ENCODE measurements around the gene ADD2. TPM values are rescaled to one million over a fixed set of nuclear protein-coding genes. Genes with fewer than 3 reads are reported as not detected.
"Not testable (repeated sequence)": the region's sequence is repeated elsewhere in the genome, so short reads cannot be mapped to it uniquely, and the experiment has no call there.

ADD2 gene
- total RNA-seq (2014; rRNA removed; shearing (Covaris generic)) = 0.61 TPM in 1 of 2 replicates, not detected in the other

DNA sequence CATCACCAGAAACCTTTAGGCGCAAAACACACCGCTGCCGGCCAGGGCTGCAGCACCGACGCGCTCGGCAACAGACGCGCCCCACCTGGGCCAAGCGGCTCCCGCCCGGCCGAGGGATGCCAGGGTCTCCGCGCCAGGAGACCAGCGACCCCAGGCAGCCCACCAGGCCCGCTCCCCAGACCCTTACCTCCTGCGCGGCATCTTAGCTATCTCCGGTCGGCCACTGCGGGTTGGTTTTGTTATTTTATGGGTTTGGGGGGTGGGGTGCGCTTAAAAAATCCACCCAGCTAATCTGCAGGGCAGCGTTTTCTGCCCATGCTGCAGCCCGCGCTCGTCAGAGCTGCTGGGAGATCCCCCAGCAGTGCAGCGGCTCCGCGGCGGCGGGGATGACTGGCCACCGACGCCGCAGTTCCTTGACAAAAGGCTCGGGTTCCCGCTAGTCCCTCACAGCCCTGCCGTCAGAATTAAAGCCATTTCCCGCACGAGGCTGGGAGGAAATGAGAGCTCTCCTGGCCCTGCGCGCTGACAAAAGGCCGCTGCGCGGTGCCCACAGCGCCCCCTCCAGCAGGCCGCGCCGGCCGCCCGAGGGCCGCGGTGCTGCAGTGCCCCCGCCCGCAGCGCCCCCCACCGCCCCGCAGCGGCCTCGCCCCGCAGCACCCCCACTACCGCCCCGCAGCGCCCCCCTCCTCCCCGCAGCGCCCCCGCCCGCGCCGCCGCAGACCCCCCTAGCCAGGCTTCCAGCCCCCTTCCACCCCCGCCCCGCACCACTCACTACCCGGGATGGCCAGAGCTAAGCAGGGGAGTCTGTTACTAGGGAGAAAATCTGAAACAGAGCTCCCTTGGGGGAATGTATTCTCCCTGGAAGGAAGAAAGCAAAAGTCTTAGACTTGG is at the start of gene ADD2:
Gene ADD2, minus strand, starts transcription at position 502 of the 891 bp plus-strand sequence. CDS start 61,792 bp downstream, outside the sequence.
- DNase-seq (ENCODE audit: low spot score) = peak; percentile 86

DNA sequence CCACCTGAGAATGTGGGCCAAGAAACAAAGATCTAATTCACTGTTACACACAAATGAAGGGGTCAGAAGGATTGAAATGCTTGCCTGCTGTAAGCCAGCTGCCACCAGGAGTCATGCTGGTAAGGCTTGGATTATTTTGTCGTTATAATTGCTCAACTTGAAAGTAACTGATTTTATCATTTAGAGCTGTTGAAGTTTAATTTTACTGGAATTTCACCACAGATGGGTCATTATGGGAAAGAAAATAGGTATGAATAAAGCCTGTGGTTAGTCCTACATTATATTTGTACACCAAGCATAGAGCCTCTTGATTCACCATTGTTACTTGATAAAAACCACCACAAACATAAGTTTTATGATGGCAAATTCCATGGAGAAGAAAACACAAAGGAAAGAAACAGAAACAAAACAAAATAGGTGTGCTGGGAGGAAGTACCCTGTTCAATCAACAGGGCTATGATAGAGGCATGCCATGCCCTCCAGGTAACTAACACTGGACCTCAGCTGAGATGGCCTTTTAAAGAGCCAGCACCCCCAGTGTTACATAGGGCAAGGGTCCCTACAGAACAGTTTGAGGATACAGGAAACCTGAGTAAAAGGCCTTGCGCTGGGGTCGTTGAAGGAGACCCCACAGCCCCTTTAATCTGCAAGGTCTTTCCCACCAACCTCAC is 49.4 kb upstream of the ADD2 start:
- no peak for DNase-seq (ENCODE audit: low spot score)
- in situ Hi-C loops (cut with HindIII; ENCODE audit: low sequenced_read_pairs) = no loop called here

More for the DNA sequence above, at the start of gene ADD2:
- in situ Hi-C loops (cut with HindIII; ENCODE audit: low sequenced_read_pairs) = no loop called here

DNA sequence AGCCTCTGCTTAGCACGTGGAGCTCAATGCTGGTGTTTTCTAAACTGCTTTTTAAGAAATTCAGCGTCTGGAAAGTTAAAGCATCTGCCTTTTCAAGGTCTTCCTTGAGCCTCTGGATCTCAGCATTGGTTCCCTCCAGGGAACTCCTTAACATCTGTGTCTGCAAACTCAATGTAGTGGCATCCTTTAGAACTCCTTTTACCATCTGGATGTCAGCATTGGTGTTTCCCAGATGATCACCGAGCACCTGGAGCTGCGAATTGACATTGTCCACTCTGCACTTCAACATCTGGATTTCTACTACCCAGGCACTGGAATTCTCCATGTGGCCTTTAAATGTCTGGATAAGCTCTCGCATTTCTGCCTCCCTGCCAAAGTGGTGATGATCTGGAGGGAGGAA is 48.7 kb upstream of the ADD2 start:
- no peak for DNase-seq (ENCODE audit: low spot score)
- in situ Hi-C loops (cut with HindIII; ENCODE audit: low sequenced_read_pairs) = no loop called here

DNA sequence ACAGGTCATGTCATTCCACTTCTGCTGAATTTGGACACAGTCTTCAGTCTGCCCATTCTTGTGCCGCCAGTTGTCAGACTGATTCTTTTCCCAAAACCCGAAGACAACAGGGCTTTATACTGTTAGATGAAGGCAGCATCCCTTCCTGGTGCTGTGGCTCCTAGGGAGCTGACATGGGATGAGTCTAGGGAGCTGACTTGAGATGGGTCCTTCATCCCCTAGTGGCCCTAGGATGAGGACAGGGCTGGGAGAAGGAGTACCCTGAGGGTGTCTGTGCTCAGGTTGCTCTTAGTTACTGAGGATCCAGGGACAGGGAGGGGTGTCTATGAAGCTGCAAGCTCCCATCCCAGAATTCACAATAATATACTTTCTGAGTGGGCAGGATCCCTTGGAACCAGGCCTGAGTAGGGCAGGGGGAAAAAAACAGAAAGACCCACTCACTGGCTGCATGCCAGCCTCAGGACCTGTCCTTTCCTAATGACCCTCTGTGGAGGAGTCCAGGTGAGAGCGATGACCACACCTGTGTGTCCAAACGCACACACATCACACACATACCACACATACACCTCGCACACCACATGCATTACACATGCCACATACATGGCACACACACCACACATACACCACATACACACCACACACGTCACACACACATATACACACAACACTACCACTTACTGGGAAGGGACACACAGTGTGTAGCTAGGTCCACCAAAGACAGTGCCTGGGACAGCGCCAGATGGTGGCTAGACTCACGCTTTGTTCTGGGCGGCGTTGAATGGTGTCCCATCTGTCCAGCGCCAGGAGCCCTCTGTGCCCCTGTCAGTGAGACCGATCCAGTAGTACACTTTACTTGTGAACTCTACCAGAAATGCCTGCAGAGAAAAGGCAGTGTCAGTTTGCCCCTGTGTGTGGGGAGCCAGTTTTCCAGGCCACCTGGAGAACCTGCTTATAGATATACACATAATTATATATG is 41.3 kb upstream of the ADD2 start:
- DNase-seq (ENCODE audit: low spot score) = no peak
- in situ Hi-C loops (cut with HindIII; ENCODE audit: low sequenced_read_pairs) = no loop called here

GRCh38 chr2:70807828-70808118 is 39.8 kb upstream of the ADD2 start:
- in situ Hi-C loops (cut with HindIII; ENCODE audit: low sequenced_read_pairs) = no loop called here
- DNase-seq (ENCODE audit: low spot score) = no peak

- DNase-seq (ENCODE audit: low spot score) = no peak
- in situ Hi-C loops (cut with HindIII; ENCODE audit: low sequenced_read_pairs) = no loop called here
These were observed 39.3 kb upstream of the ADD2 start for GRCh38 chr2:70807102-70807827.

DNA sequence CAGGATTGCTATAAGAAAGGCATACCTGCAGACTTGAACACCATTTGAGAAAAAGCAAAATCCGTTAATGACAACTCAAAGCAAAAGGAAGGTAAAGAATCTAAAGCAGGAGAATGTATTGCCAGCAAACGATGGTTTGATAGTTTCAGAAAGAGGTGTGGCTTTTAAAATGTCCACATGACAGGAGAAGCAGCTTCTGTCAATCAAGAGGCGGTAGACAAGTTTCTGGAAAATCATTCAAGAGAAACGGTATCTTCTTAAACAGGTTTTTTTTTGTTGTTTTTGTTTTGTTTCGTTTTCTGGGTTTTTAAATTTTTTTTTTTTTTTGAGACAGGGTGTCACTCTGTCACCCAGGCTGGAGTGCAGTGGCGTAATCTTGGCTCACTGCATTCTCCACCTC is 38.6 kb upstream of the ADD2 start:
- in situ Hi-C loops (cut with HindIII; ENCODE audit: low sequenced_read_pairs) = no loop called here
- DNase-seq (ENCODE audit: low spot score) = no peak

DNA sequence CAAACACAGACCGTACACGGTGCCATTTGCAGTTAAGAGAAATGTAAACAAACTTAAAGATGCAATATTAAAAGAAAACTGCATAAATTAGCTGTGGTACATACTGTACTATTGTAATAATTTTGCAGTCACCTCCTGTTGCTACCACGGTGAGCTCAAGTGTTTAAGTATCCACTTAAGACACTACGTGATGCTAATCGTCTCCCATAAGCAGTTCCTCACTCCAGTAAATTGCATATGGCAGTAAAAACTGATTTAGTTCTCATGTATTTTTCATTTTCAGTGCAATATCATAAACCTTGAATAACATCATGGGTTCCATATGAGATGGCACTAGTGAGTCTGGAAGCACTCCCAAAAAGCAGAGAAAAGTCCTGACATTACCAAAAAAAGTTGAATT is 38.0 kb upstream of the ADD2 start:
- in situ Hi-C loops (cut with HindIII; ENCODE audit: low sequenced_read_pairs) = no loop called here
- DNase-seq (ENCODE audit: low spot score) = no peak

DNA sequence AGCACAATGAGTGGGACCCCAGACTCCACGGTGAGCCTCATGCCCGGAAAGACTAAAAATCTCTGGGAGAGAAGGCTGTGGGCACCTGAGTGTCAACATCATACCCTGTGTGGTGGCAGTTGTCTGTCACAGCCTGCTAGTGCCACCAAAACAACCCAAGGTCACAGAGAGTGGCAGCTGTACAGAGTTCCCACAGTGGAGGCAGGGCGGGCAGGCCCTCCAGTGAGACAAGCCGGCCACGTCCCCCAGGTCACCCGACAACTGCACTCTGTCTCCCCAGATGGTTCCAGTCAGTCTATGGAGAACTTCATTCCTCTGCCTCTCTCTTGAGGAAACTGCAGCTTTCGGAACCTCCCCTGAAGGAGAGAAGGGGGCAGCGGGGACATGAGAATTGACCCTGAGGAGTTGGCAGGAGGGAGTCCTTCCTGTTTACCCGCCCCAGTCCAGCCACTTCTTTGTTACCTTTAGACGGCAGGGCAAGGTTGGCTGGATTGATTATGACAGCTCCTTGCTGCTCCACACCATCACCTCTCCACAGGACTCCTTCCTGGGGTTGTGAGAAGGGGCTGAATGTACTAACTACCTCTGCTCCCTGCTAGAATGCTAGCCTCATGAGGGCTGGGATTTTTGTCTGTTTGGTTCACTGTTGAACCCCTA is 33.7 kb upstream of the ADD2 start:
- DNase-seq (ENCODE audit: low spot score) = no peak
- in situ Hi-C loops (cut with HindIII; ENCODE audit: low sequenced_read_pairs) = no loop called here

- in situ Hi-C loops (cut with HindIII; ENCODE audit: low sequenced_read_pairs) = no loop called here
- DNase-seq (ENCODE audit: low spot score) = no peak
These were observed 31.7 kb upstream of the ADD2 start for GRCh38 chr2:70799706-70800105.

- DNase-seq (ENCODE audit: low spot score); in situ Hi-C loops (cut with HindIII; ENCODE audit: low sequenced_read_pairs): not testable (repeated sequence)
These were observed 30.0 kb upstream of the ADD2 start for GRCh38 chr2:70797996-70798395.

DNA sequence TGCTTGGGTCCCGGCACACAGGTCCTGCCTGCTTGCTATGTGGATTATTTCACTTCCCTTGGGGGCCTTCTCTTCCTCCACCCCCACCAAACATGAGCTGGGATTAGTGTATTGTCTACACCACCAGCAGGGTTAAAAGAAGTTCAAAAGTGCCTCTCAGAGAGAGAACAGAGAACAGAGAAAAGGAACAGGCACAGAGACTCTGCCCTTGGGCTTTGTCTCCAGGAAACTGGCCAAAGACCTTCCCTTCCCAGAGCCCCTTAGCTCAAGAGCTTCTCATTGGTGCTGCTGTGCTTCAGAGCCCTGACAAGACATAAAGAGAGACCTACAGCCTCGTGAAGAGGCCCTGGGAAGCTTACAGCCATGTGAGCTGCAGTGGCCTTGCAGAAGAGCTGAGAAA is 29.5 kb upstream of the ADD2 start:
- no peak for DNase-seq (ENCODE audit: low spot score)
- in situ Hi-C loops (cut with HindIII; ENCODE audit: low sequenced_read_pairs) = no loop called here

DNA sequence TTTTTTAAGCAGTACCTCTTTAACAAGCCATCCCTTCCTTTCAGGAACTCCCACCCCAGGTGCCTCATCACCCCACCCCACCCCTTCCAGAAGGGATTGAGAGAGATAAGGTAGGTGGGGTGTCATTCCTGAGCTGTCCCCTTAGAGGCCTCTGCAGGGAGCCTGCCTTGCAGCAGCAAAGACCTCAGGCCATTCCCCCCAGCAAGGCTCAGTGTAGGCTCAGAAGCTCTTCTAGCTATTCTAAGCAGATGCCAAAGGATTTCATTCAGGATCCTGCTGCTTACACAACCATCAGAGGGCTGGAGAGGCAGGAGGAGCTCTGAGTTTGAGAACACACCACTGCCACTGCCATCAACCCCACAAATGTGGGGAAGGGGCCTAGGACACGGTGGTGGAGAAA is 28.3 kb upstream of the ADD2 start:
- in situ Hi-C loops (cut with HindIII; ENCODE audit: low sequenced_read_pairs) = no loop called here
- DNase-seq (ENCODE audit: low spot score) = no peak

DNA sequence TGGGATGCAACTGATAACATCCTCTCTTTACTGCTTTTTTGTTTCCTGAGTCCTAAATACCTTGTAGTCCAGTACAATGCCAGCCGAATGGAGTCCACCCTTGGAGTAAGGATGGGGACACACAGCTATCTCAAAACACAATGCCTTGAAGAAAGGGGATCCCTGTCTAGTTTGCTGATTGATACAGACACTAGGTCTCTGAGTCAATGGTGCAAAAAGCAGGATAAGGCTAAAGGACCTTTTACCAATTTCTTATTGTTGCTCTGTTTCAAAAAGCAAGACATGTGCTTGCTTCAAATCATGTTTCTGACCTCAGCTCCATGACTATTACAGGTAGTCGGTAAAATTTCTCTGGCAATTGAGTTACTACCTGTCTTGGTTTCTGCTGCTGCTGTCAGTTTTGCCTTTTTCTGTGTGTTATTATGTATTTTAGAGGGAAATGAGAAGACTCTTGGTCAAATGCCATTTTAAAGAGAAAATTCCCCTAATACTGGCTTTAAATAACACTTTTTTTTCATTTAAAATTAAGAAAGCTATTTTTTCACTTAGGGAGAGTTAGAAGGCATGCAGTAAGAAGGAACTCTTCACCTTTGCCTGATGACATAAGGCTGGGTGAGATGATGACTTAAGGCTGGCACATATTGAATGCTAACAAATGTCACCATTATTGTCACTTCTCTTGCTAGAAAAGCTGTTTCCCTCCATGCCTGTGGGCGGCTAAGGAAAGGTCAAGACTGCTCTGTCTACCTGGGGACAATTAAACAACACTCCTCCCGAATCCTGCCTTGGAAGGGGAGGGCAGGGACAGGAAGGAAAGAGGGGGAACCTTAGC is 27.4 kb upstream of the ADD2 start:
- in situ Hi-C loops (cut with HindIII; ENCODE audit: low sequenced_read_pairs) = no loop called here
- DNase-seq (ENCODE audit: low spot score) = no peak

- in situ Hi-C loops (cut with HindIII; ENCODE audit: low sequenced_read_pairs) = no loop called here
- DNase-seq (ENCODE audit: low spot score) = no peak
These were observed 25.4 kb upstream of the ADD2 start for GRCh38 chr2:70793450-70793849.

- in situ Hi-C loops (cut with HindIII; ENCODE audit: low sequenced_read_pairs) = no loop called here
- DNase-seq (ENCODE audit: low spot score) = no peak
These were observed 22.3 kb upstream of the ADD2 start, which contains the start of gene FIGLA for GRCh38 chr2:70790136-70790828. FIGLA (minus strand) TSS chr2:70790643; CDS start chr2:70790638, 5 bp downstream.
